SK-N-MC (cell line): ENCODE results near the gene KIF7.
"Not testable (repeated sequence)": the region's sequence is repeated elsewhere in the genome, so short reads cannot be mapped to it uniquely, and the experiment has no call there.

Source experiments
- DNase-seq: peaks from one replicate; pipeline ENCODE4 v3.0.0-alpha.2; 2011; ENCODE audit warnings: low read depth, low spot score
- H3K27ac ChIP-seq: fragments of 200-600 bp; sonication (generic); 2 replicates; pipeline ENCODE4 v1.5.1; 2016; ENCODE audit warnings: mixed run types
- H3K36me3 ChIP-seq: fragments of 200-600 bp; sonication (generic); 2 replicates; pipeline ENCODE4 v1.6.1; 2017; ENCODE audit warnings: antibody characterized with exemption, low read length, mixed read lengths; ENCODE audit not compliant: insufficient read depth
- H3K4me3 ChIP-seq: fragments of 200-600 bp; sonication (generic); 2 replicates; pipeline ENCODE4 v1.5.1; 2016
- H3K9ac ChIP-seq: fragments of 200-600 bp; sonication (generic); 2 replicates; pipeline ENCODE4 v1.8.0; 2017; ENCODE audit warnings: mixed run types, mixed read lengths; ENCODE audit not compliant: insufficient read length
- H3K9me3 ChIP-seq: fragments of 200-600 bp; sonication (generic); 2 replicates; pipeline ENCODE4 v1.6.1; 2017; ENCODE audit warnings: low read depth, mild to moderate bottlenecking, antibody characterized with exemption, low read length, moderate library complexity, mixed read lengths
- EZH2 ChIP-seq: fragments of 200-600 bp; sonication (generic); IDR thresholded peaks from one replicate; pipeline ENCODE4 v1.6.1; 2017; ENCODE audit warnings: antibody characterized with exemption
- FOXP2 ChIP-seq: optimal IDR thresholded peaks from 2 replicates; pipeline ENCODE3; 2011; ENCODE audit warnings: mild to moderate bottlenecking, moderate library complexity; ENCODE audit not compliant: insufficient read depth; ENCODE audit errors: extremely low read length, control extremely low read depth
- POLR2AphosphoS5 ChIP-seq: IDR thresholded peaks from 2 replicates; pipeline ENCODE4 v1.6.1; 2012; ENCODE audit warnings: mild to moderate bottlenecking, low read depth, low read length, borderline replicate concordance

The KIF7 gene

DNA sequence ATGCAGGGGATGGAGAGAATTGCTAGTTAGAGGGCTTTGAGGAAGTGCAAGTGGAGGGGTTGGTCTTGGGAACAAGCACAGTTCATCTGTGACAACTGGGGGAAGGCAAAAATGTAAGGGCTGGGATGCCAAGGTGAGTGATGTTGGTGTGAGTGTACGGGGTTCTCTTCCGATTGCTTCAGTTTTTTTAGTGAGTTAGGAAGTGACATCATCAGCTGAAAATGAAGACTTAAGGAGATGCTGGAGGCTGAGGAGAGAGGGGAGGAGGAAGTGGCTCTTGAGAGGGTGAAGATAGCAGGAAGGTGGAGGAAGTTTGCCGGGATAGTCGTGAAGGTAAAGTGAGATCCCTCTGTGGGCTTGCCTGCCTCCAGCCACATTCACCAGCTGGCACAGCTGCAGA is 67.3 kb downstream of the KIF7 start:
- TF ChIP-seq EZH2, result no peak
- no peak for TF ChIP-seq POLR2AphosphoS5
- TF ChIP-seq FOXP2, result no peak
- H3K27ac ChIP-seq, result no peak overlapping the region
- peaks cover 92% of the 10 kb centered on the region for H3K36me3 ChIP-seq
- no peak overlapping the region for H3K9ac ChIP-seq
- no peak overlapping the region for H3K4me3 ChIP-seq
- DNase-seq, result no peak
- H3K9me3 ChIP-seq, result no peaks in the 10 kb centered on the region

DNA sequence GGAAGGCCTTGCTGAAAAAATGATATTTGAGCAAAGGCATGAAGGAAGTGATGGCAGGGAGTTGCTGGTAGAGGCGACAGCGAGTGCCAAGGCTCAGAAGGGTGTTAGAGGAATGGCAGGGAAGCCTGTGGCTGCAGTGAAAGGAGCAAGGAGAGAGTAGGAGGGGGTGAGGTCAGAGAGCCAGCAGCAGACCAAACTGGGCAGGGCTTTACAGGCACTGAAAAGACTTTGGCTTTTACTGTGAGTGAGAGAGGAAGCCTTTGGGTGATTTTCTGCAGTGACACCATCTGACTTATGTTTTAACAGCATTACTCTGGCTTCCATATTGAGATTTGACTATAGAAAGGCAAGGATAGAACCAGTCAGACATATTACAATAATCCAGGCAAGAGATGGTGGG is 68.6 kb downstream of the KIF7 start:
- H3K36me3 ChIP-seq, result peaks cover 91% of the 10 kb centered on the region

DNA sequence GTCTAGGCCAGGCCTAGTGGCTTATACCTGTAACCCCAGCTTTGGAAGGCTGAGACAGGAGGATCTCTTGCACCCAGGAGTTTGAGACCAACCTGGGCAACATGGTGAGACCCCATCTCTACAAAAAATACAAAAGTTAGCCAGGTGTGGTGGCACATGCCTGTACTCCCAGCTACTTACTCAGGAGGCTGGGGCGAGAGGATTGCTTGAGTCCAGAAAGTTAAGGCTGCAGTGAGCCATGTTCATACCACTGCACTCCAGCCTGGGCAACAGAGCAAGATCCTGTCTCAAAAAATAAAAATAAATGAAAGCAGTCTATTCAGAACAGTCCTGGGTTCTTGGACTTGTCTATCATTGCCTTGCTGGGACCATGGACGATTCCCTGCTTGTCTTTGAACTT is 74.5 kb downstream of the KIF7 start:
- H3K9me3 ChIP-seq, DNase-seq: not testable (repeated sequence)
- H3K36me3 ChIP-seq, result peaks cover 88% of the 10 kb centered on the region
- peak overlapping the region; percentile 86 for H3K27ac ChIP-seq
- peak overlapping the region; percentile 55 for H3K9ac ChIP-seq
- H3K4me3 ChIP-seq, result peak overlapping the region; percentile 63

More for the DNA sequence above, 68.6 kb downstream of the KIF7 start:
- H3K27ac ChIP-seq, result no peak overlapping the region
- no peak overlapping the region for H3K9ac ChIP-seq
- no peak overlapping the region for H3K4me3 ChIP-seq
- DNase-seq, result no peak
- H3K9me3 ChIP-seq, result no peaks in the 10 kb centered on the region
- no peak for TF ChIP-seq FOXP2
- TF ChIP-seq EZH2, result no peak
- no peak for TF ChIP-seq POLR2AphosphoS5

DNA sequence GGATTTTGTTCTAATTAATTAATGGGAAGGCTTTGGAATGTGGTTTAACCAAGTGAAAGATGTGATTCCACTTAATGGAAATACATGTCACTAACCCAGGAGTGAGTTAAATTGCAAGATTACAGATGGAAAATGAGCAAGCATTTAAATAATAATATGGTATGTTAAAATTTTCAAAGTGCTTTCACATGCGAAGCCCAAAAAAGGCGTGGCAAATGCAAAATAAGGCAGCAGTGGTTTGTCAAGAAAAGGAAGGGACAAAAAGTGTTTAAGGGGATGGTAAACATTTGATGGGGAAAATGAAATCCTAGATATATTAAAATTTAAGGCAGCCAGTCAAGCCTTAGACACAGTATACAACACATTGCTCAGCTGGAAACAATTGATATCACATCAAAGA is 77.1 kb downstream of the KIF7 start:
- Histone ChIP-seq H3K9me3 (no peaks in the 10 kb centered on the region), H3K9ac (peak overlapping the region; percentile 83), H3K27ac (peak overlapping the region; percentile 69; the same call in 1 of the 2 replicates), H3K4me3 (peak overlapping the region; percentile 99), H3K36me3 (peaks cover 63% of the 10 kb centered on the region)
- TF ChIP-seq POLR2AphosphoS5 (no peak), FOXP2 (no peak), EZH2 (no peak)
- no peak for DNase-seq
